ENCODE data around the gene HLA-DPB1. TPM values are rescaled to one million over a fixed set of nuclear protein-coding genes. Genes with fewer than 3 reads are reported as not detected.

Gene HLA-DPB1
- polyA plus RNA-seq, 1 donor from 2014 or later = 2.3 TPM

DNA sequence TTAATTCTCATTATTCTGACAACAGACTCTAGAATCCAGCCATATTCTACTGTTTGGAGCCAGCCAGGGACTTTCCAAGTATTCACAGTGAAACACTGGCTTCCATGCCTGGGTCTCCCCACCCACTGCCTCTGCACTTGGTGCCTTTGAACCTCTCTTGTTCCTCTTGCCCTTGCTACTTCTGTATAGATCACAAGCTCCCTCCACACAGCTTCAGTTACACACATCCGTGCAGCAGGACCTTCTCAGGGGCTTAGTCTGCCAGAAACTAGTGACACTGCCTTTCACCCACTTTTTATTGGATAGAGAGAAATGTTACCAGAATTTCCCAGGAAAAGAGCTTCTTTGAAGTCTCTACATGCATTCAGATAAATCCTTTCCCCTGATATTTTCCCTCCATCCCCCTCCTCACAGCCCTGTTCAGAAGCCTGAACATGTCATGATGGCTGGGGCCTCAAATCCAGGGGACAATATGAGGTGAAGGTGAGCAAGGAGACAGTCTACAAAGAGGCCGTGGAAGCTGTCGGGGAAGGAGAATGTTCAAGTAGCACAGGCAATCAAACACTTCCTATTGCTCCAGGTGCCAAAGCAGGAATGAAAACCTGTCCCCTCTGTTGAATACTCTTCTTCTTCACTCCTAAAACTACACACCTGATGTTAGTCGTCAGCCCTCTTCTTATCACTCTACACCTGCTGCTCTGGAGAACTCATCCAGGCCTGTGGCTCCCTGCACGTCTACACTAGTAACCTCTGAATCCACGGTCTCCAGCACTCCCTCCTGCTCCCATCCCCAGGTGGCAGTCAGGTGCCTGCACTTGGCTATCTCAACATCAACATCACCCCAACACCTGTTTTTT is 46.2 kb upstream of the HLA-DPB1 start:
- no peaks in the 10 kb centered on the region for H3K9me3 ChIP-seq (ENCODE audit: low read length)
- TF ChIP-seq EZH2 (IDR thresholded peaks at IDR 0.05; ENCODE audit: borderline replicate concordance, insufficient read depth, low read length, poor library complexity, severe bottlenecking) = no peak
- no peak for TF ChIP-seq TAF1 (IDR thresholded peaks at IDR 0.05; ENCODE audit: low read depth)
- TF ChIP-seq, protein P1, sequence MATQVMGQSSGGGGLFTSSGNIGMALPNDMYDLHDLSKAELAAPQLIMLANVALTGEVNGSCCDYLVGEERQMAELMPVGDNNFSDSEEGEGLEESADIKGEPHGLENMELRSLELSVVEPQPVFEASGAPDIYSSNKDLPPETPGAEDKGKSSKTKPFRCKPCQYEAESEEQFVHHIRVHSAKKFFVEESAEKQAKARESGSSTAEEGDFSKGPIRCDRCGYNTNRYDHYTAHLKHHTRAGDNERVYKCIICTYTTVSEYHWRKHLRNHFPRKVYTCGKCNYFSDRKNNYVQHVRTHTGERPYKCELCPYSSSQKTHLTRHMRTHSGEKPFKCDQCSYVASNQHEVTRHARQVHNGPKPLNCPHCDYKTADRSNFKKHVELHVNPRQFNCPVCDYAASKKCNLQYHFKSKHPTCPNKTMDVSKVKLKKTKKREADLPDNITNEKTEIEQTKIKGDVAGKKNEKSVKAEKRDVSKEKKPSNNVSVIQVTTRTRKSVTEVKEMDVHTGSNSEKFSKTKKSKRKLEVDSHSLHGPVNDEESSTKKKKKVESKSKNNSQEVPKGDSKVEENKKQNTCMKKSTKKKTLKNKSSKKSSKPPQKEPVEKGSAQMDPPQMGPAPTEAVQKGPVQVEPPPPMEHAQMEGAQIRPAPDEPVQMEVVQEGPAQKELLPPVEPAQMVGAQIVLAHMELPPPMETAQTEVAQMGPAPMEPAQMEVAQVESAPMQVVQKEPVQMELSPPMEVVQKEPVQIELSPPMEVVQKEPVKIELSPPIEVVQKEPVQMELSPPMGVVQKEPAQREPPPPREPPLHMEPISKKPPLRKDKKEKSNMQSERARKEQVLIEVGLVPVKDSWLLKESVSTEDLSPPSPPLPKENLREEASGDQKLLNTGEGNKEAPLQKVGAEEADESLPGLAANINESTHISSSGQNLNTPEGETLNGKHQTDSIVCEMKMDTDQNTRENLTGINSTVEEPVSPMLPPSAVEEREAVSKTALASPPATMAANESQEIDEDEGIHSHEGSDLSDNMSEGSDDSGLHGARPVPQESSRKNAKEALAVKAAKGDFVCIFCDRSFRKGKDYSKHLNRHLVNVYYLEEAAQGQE (IDR thresholded peaks at IDR 0.05; ENCODE audit: borderline replicate concordance) = no peak
- no peak for TF ChIP-seq EP300 (conservative IDR thresholded peaks at IDR 0.05; ENCODE audit: poor library complexity, severe bottlenecking)
- TF ChIP-seq, protein P2, sequence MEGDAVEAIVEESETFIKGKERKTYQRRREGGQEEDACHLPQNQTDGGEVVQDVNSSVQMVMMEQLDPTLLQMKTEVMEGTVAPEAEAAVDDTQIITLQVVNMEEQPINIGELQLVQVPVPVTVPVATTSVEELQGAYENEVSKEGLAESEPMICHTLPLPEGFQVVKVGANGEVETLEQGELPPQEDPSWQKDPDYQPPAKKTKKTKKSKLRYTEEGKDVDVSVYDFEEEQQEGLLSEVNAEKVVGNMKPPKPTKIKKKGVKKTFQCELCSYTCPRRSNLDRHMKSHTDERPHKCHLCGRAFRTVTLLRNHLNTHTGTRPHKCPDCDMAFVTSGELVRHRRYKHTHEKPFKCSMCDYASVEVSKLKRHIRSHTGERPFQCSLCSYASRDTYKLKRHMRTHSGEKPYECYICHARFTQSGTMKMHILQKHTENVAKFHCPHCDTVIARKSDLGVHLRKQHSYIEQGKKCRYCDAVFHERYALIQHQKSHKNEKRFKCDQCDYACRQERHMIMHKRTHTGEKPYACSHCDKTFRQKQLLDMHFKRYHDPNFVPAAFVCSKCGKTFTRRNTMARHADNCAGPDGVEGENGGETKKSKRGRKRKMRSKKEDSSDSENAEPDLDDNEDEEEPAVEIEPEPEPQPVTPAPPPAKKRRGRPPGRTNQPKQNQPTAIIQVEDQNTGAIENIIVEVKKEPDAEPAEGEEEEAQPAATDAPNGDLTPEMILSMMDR (IDR thresholded peaks at IDR 0.05; ENCODE audit: poor library complexity, severe bottlenecking) = no peak
- no peak for TF ChIP-seq RAD21 (conservative IDR thresholded peaks at IDR 0.05)
- no peak for TF ChIP-seq MXI1 (conservative IDR thresholded peaks at IDR 0.05; ENCODE audit: poor library complexity, severe bottlenecking)
- TF ChIP-seq POLR2AphosphoS5 (IDR thresholded peaks at IDR 0.05) = no peak
- no peak for TF ChIP-seq SMC3 (conservative IDR thresholded peaks at IDR 0.05; ENCODE audit: poor library complexity)
- H2AFZ ChIP-seq (ENCODE audit: low read depth, low read length) = no peak overlapping the region

GRCh38 chr6:33030245-33030644 is 45.5 kb upstream of the HLA-DPB1 start:
- no peaks in the 10 kb centered on the region for H3F3A ChIP-seq (ENCODE audit: insufficient read depth, low read length, poor library complexity, severe bottlenecking)
- no peak overlapping the region for H3K27ac ChIP-seq (ENCODE audit: low read length)
- H3K9me3 ChIP-seq (ENCODE audit: low read length) = no peaks in the 10 kb centered on the region
- H3K4me3 ChIP-seq (ENCODE audit: low read length) = no peak overlapping the region
- H3K27me3 ChIP-seq (ENCODE audit: insufficient read depth, low read depth, low read length) = no peaks in the 10 kb centered on the region
- H4K20me1 ChIP-seq (ENCODE audit: insufficient read depth) = no peaks in the 10 kb centered on the region
- H3K9me2 ChIP-seq (ENCODE audit: insufficient read depth, low read length) = no peaks in the 10 kb centered on the region
- no peaks in the 10 kb centered on the region for H3K79me2 ChIP-seq (replicated peaks; ENCODE audit: insufficient read depth, low read length)
- H3K36me3 ChIP-seq (ENCODE audit: insufficient read depth, low read length) = no peaks in the 10 kb centered on the region
- TF ChIP-seq, protein P2 (IDR thresholded peaks at IDR 0.05; ENCODE audit: poor library complexity, severe bottlenecking) = no peak
- TF ChIP-seq RAD21 (conservative IDR thresholded peaks at IDR 0.05) = no peak
- TF ChIP-seq MXI1 (conservative IDR thresholded peaks at IDR 0.05; ENCODE audit: poor library complexity, severe bottlenecking) = no peak
- TF ChIP-seq EZH2 (IDR thresholded peaks at IDR 0.05; ENCODE audit: borderline replicate concordance, insufficient read depth, low read length, poor library complexity, severe bottlenecking) = no peak
- TF ChIP-seq TAF1 (IDR thresholded peaks at IDR 0.05; ENCODE audit: low read depth) = no peak
- TF ChIP-seq SMC3 (conservative IDR thresholded peaks at IDR 0.05; ENCODE audit: poor library complexity) = no peak
- TF ChIP-seq POLR2AphosphoS5 (IDR thresholded peaks at IDR 0.05) = no peak
- TF ChIP-seq, protein P1 (IDR thresholded peaks at IDR 0.05; ENCODE audit: borderline replicate concordance) = no peak
- TF ChIP-seq EP300 (conservative IDR thresholded peaks at IDR 0.05; ENCODE audit: poor library complexity, severe bottlenecking) = no peak
- no peak overlapping the region for H3K4me2 ChIP-seq (ENCODE audit: low read length)
- H3K9ac ChIP-seq (ENCODE audit: low read length) = no peak overlapping the region
- H2AFZ ChIP-seq (ENCODE audit: low read depth, low read length) = no peak overlapping the region

More for the DNA sequence above, 46.2 kb upstream of the HLA-DPB1 start:
- Histone ChIP-seq H4K20me1 (ENCODE audit: insufficient read depth) (no peaks in the 10 kb centered on the region), H3K27ac (ENCODE audit: low read length) (no peak overlapping the region), H3K9ac (ENCODE audit: low read length) (no peak overlapping the region), H3K9me2 (ENCODE audit: insufficient read depth, low read length) (no peaks in the 10 kb centered on the region), H3K4me2 (ENCODE audit: low read length) (no peak overlapping the region), H3K79me2 (replicated peaks; ENCODE audit: insufficient read depth, low read length) (no peaks in the 10 kb centered on the region), H3K36me3 (ENCODE audit: insufficient read depth, low read length) (no peaks in the 10 kb centered on the region), H3F3A (ENCODE audit: insufficient read depth, low read length, poor library complexity, severe bottlenecking) (no peaks in the 10 kb centered on the region), H3K27me3 (ENCODE audit: insufficient read depth, low read depth, low read length) (no peaks in the 10 kb centered on the region), H3K4me3 (ENCODE audit: low read length) (no peak overlapping the region)

Data from neural cell (in vitro differentiated cells).